Measurements from ENCODE around the gene PNPLA1.

Gene PNPLA1

DNA sequence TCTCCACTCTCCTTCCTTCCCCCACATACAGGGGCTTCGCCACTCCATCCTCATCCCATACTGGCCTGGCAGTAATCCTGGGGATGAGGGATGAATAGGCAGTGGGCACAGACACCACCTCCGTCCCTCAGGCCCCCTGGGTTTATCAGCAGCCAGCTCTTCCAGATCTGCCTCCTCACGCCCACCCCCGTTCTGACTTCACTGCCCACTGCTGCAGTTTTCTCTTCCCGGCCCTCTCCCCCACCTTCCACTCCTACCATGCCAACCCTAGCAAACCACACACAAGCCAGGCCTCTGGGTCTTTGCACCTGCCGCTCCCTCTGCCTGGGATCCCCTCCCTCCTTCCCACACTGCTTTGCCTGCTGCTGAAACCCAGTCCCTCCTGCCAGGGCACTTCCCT lies 22.3 kb downstream of the PNPLA1 start:
- no peak for TF ChIP-seq ESRRG (CRISPR knock-in tag; IDR thresholded peaks at IDR 0.05)
- TF ChIP-seq, protein P1, sequence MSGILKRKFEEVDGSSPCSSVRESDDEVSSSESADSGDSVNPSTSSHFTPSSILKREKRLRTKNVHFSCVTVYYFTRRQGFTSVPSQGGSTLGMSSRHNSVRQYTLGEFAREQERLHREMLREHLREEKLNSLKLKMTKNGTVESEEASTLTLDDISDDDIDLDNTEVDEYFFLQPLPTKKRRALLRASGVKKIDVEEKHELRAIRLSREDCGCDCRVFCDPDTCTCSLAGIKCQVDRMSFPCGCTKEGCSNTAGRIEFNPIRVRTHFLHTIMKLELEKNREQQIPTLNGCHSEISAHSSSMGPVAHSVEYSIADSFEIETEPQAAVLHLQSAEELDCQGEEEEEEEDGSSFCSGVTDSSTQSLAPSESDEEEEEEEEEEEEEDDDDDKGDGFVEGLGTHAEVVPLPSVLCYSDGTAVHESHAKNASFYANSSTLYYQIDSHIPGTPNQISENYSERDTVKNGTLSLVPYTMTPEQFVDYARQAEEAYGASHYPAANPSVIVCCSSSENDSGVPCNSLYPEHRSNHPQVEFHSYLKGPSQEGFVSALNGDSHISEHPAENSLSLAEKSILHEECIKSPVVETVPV (CRISPR knock-in tag; IDR thresholded peaks at IDR 0.05) = no peak
- TF ChIP-seq PPARA (CRISPR knock-in tag; IDR thresholded peaks at IDR 0.05; ENCODE audit: borderline replicate concordance) = no peak
- no peak for TF ChIP-seq RARB (CRISPR knock-in tag; IDR thresholded peaks at IDR 0.05)
- no peak for TF ChIP-seq ZFP3 (CRISPR knock-in tag; IDR thresholded peaks at IDR 0.05)
- no peak for TF ChIP-seq BACH2 (CRISPR knock-in tag; IDR thresholded peaks at IDR 0.05; ENCODE audit: borderline replicate concordance)
- TF ChIP-seq GLIS3 (CRISPR knock-in tag; IDR thresholded peaks at IDR 0.05) = no peak
- no peak for TF ChIP-seq SNAI2 (CRISPR knock-in tag; IDR thresholded peaks at IDR 0.05)
- TF ChIP-seq, protein P2, sequence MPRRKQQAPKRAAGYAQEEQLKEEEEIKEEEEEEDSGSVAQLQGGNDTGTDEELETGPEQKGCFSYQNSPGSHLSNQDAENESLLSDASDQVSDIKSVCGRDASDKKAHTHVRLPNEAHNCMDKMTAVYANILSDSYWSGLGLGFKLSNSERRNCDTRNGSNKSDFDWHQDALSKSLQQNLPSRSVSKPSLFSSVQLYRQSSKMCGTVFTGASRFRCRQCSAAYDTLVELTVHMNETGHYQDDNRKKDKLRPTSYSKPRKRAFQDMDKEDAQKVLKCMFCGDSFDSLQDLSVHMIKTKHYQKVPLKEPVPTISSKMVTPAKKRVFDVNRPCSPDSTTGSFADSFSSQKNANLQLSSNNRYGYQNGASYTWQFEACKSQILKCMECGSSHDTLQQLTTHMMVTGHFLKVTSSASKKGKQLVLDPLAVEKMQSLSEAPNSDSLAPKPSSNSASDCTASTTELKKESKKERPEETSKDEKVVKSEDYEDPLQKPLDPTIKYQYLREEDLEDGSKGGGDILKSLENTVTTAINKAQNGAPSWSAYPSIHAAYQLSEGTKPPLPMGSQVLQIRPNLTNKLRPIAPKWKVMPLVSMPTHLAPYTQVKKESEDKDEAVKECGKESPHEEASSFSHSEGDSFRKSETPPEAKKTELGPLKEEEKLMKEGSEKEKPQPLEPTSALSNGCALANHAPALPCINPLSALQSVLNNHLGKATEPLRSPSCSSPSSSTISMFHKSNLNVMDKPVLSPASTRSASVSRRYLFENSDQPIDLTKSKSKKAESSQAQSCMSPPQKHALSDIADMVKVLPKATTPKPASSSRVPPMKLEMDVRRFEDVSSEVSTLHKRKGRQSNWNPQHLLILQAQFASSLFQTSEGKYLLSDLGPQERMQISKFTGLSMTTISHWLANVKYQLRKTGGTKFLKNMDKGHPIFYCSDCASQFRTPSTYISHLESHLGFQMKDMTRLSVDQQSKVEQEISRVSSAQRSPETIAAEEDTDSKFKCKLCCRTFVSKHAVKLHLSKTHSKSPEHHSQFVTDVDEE (CRISPR knock-in tag; IDR thresholded peaks at IDR 0.05) = no peak
- TF ChIP-seq, protein P3, sequence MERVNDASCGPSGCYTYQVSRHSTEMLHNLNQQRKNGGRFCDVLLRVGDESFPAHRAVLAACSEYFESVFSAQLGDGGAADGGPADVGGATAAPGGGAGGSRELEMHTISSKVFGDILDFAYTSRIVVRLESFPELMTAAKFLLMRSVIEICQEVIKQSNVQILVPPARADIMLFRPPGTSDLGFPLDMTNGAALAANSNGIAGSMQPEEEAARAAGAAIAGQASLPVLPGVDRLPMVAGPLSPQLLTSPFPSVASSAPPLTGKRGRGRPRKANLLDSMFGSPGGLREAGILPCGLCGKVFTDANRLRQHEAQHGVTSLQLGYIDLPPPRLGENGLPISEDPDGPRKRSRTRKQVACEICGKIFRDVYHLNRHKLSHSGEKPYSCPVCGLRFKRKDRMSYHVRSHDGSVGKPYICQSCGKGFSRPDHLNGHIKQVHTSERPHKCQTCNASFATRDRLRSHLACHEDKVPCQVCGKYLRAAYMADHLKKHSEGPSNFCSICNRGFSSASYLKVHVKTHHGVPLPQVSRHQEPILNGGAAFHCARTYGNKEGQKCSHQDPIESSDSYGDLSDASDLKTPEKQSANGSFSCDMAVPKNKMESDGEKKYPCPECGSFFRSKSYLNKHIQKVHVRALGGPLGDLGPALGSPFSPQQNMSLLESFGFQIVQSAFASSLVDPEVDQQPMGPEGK (CRISPR knock-in tag; IDR thresholded peaks at IDR 0.05; ENCODE audit: borderline replicate concordance) = no peak
- TF ChIP-seq TOX (CRISPR knock-in tag; IDR thresholded peaks at IDR 0.05; ENCODE audit: borderline replicate concordance) = no peak
- no peak for TF ChIP-seq ZNF70 (CRISPR knock-in tag; IDR thresholded peaks at IDR 0.05)

DNA sequence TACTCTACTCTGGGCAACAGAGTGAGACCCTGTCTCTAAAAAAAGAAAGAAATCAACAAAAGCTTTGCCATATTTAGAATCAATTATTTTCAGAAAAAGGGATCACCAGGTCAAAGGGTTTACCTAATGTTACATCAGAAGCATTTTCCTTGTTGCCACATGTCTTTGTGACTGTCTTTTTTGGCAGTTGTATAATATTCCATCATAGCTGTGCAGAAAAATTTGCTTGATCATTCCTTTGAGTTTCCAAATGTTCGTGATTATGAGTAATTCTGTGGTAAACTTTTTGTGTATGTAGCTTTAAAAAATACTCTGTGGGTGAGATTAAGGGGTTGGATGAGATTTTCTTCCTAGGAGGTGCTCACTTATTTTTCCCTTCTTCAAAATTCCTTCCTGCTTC lies 26.4 kb downstream of the PNPLA1 start:
- TF ChIP-seq ISL1 (CRISPR knock-in tag; IDR thresholded peaks at IDR 0.05) = no peak
- no peak for TF ChIP-seq PPARA (CRISPR knock-in tag; IDR thresholded peaks at IDR 0.05; ENCODE audit: borderline replicate concordance)
- no peak for TF ChIP-seq ARNTL (CRISPR knock-in tag; IDR thresholded peaks at IDR 0.05; ENCODE audit: borderline replicate concordance, low read depth)
- no peak for TF ChIP-seq ESRRG (CRISPR knock-in tag; IDR thresholded peaks at IDR 0.05)
- no peak for ATAC-seq

More for the DNA sequence above, 22.3 kb downstream of the PNPLA1 start:
- no peak for ATAC-seq

DNA sequence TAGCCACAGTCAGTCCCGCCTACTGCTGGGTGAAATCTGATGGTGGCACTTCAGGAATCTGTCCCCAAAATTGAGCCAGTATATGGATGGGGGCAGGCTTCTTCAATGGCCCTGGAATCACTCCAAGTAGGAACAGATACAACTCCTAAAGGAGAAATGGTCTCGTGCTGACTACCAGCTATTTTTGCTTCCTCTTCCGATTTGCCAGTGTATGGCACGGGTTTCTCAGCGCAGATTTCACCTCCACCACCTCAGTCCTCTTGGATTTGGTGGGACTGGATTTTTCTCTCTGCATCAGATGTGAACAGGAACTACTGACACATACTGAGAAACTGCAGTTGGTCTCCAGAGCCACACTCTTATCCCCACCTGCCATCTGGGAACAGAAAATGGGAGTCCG lies 27.2 kb downstream of the PNPLA1 start:
- ATAC-seq = no peak
- no peak for TF ChIP-seq ZNF8 (CRISPR knock-in tag; IDR thresholded peaks at IDR 0.05)
- no peak for TF ChIP-seq SNAI2 (CRISPR knock-in tag; IDR thresholded peaks at IDR 0.05)
- TF ChIP-seq TOX (CRISPR knock-in tag; IDR thresholded peaks at IDR 0.05; ENCODE audit: borderline replicate concordance) = no peak
- TF ChIP-seq, protein P1 (CRISPR knock-in tag; IDR thresholded peaks at IDR 0.05) = no peak
- TF ChIP-seq PPARA (CRISPR knock-in tag; IDR thresholded peaks at IDR 0.05; ENCODE audit: borderline replicate concordance) = no peak
- TF ChIP-seq, protein P3 (CRISPR knock-in tag; IDR thresholded peaks at IDR 0.05; ENCODE audit: borderline replicate concordance) = no peak
- TF ChIP-seq CSDC2 (CRISPR knock-in tag; IDR thresholded peaks at IDR 0.05) = no peak
- no peak for TF ChIP-seq GLIS3 (CRISPR knock-in tag; IDR thresholded peaks at IDR 0.05)
- TF ChIP-seq TCF4 (CRISPR knock-in tag; IDR thresholded peaks at IDR 0.05; ENCODE audit: borderline replicate concordance) = no peak
- TF ChIP-seq ZFP30 (CRISPR knock-in tag; IDR thresholded peaks at IDR 0.05) = no peak
- TF ChIP-seq RARB (CRISPR knock-in tag; IDR thresholded peaks at IDR 0.05) = no peak
- no peak for TF ChIP-seq ISL1 (CRISPR knock-in tag; IDR thresholded peaks at IDR 0.05)
- no peak for TF ChIP-seq OSR1 (CRISPR knock-in tag; IDR thresholded peaks at IDR 0.05)
- no peak for TF ChIP-seq BACH2 (CRISPR knock-in tag; IDR thresholded peaks at IDR 0.05; ENCODE audit: borderline replicate concordance)
